Measurements from ENCODE around the gene NR3C2.

The NR3C2 gene

DNA sequence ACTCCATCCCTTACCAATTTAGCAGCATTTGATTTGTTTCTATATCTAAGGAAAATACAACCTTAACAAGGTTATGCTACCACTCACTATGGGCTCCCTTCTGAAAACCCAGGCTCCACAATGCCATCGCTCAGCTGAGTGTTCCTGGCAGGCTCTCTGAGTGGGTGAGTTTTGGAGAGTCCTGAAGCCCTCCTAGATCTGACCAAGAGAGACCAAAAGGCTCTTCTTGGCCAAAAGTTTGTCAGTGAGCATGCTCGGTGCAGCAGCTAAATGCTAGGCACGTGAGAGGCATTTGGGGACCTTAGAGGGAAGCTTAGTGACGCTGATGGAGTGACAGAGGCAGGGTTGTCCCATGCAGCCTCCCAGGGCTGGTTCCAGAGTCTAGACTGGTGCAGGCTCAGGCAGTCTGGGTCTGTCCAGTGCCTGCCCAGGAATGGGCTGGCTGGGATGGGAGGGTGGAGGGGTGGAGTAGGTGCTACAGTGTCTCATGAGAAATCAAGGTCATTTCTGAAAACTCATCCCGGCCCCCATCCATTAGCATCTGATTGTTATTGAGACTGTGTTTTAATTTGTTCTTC is 346.8 kb downstream of the NR3C2 start:
- no peak for TF ChIP-seq CTCF (IDR thresholded peaks at IDR 0.05; ENCODE audit: insufficient read depth, low read depth, low read length, missing control alignments)
- no peak overlapping the region for H3K4me3 ChIP-seq (ENCODE audit: low read depth, low read length)

DNA sequence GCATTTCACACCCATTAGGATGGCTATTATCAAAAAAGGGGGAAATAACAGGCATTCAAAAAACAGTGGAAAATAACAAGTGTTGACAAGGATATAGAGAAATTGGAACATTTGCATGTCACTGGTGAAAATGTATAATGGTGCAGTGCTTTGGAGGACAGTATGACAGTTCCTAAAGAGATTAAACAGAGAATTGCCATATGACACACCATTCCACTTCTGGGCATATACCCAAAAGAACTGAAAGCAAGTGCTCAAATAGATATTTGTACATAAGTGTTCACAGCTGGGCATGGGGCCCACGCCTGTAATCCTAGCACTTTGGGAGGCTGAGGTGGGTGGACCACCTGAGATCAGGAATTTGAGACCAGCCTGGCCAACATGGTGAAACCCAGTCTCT is 348.1 kb downstream of the NR3C2 start:
- H3K4me3 ChIP-seq (ENCODE audit: low read depth, low read length), result no peak overlapping the region
- TF ChIP-seq CTCF (IDR thresholded peaks at IDR 0.05; ENCODE audit: insufficient read depth, low read depth, low read length, missing control alignments), result no peak
- no peak for DNase-seq (ENCODE audit: low read depth)

More for the DNA sequence above, 346.8 kb downstream of the NR3C2 start:
- no peak for DNase-seq (ENCODE audit: low read depth)

GRCh38 chr4:148093065-148093464 is 349.1 kb downstream of the NR3C2 start:
- no peak overlapping the region for H3K4me3 ChIP-seq (ENCODE audit: low read depth, low read length)
- no peak for TF ChIP-seq CTCF (IDR thresholded peaks at IDR 0.05; ENCODE audit: insufficient read depth, low read depth, low read length, missing control alignments)
- DNase-seq (ENCODE audit: low read depth), result no peak

DNA sequence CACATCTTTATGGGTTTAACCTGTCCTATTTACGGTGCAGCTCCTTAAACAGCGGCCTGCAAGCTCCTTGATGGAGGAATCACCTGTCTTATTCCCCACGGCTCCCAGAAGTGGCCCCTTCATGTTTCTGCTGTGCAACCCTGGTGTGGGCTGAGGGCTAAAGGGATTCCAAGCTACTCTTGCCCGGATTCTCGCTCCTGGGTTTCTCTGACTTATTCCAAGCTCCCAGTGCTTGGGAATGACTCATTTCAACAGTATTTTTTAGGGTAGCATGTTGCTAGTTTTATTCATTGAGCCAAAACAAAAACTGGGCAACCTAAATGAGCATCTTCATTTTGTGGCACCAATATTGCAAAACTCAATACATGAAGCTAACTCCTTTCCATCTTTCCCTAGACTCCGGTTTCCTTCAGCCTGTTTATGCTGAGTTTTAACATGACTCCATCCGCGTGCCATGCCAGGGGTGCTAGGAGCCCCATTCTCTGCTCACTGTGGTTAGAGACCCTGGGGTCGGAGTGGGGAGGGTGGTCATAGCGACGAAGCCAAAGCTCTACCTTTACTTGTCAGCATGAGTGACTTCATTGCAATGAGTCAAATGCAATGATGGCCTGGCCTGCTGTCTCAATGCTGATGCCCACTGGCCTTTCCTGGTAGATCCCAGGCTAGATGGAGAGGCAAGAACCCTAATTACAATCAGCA is 349.7 kb downstream of the NR3C2 start:
- TF ChIP-seq CTCF (IDR thresholded peaks at IDR 0.05; ENCODE audit: insufficient read depth, low read depth, low read length, missing control alignments), result no peak

DNA sequence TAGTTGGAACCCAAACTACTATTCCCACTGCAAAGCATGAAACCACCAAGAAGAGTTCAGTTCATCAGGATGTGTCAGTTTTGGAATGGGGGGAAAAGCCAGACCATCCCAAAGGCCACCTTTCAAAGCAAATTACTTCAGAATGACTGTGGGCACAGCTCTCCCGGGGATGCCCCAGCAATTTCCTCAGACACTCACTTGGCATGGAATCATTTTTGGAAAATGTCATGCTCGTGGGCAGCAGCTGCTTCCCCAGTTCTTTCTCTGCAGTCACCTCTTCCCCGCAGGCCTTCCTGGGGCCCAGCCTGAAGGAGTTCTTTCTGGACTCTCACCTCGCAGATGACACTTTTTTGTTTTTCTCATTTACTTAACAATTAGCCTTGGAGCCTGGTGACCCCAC is 350.3 kb downstream of the NR3C2 start:
- no peak for DNase-seq (ENCODE audit: low read depth)
- H3K4me3 ChIP-seq (ENCODE audit: low read depth, low read length), result no peak overlapping the region
- TF ChIP-seq CTCF (IDR thresholded peaks at IDR 0.05; ENCODE audit: insufficient read depth, low read depth, low read length, missing control alignments), result no peak

More for the DNA sequence above, 349.7 kb downstream of the NR3C2 start:
- DNase-seq (ENCODE audit: low read depth), result no peak
- H3K4me3 ChIP-seq (ENCODE audit: low read depth, low read length), result no peak overlapping the region

GRCh38 chr4:148090503-148091476 is 351.4 kb downstream of the NR3C2 start:
- no peak for TF ChIP-seq CTCF (IDR thresholded peaks at IDR 0.05; ENCODE audit: insufficient read depth, low read depth, low read length, missing control alignments)
- H3K4me3 ChIP-seq (ENCODE audit: low read depth, low read length), result no peak overlapping the region
- DNase-seq (ENCODE audit: low read depth), result no peak
